GM13976 (cell line): ENCODE data around the gene PPP1R9B.

Experiments used
- DNase-seq: peaks from one replicate; pipeline ENCODE4 v3.0.0; 2012; ENCODE audit warnings: low spot score
- in situ Hi-C: fragments of 300-500 bp; cut with MboI; formaldehyde crosslinking; loops from one replicate; pipeline ENCODE4 v1.12.0; 2022; ENCODE audit warnings: low sequenced_read_pairs, mixed read lengths, inconsistent platforms; ENCODE audit not compliant: unreplicated experiment
- TF ChIP-seq, protein P1 (sequence below): IDR thresholded peaks from 2 replicates; pipeline ENCODE4 v1.5.1; 2012; ENCODE audit warnings: borderline replicate concordance, mild to moderate bottlenecking; ENCODE audit not compliant: insufficient read depth; ENCODE audit errors: extremely low read depth, missing control alignments, control extremely low read depth

PPP1R9B gene

DNA sequence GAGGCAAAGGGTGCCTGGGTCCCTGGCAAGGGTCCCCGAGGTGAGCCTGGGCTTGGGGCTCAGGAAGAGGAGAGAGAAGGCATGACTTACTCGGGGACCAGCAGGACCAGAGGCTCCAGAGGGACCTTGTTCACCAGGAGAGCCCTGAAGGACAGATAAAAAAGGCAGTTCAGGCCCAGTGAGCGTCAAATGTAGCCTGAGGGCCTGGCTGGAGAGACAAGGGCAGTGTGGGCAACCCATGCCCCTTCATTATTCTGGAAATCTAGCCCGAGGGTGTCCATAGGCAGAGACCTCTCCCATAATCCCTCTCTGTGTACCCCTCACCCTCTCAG, 36.9 kb upstream of the PPP1R9B start:
- DNase-seq: no peak
- in situ Hi-C loops: no loop called here
- TF ChIP-seq, protein P1, sequence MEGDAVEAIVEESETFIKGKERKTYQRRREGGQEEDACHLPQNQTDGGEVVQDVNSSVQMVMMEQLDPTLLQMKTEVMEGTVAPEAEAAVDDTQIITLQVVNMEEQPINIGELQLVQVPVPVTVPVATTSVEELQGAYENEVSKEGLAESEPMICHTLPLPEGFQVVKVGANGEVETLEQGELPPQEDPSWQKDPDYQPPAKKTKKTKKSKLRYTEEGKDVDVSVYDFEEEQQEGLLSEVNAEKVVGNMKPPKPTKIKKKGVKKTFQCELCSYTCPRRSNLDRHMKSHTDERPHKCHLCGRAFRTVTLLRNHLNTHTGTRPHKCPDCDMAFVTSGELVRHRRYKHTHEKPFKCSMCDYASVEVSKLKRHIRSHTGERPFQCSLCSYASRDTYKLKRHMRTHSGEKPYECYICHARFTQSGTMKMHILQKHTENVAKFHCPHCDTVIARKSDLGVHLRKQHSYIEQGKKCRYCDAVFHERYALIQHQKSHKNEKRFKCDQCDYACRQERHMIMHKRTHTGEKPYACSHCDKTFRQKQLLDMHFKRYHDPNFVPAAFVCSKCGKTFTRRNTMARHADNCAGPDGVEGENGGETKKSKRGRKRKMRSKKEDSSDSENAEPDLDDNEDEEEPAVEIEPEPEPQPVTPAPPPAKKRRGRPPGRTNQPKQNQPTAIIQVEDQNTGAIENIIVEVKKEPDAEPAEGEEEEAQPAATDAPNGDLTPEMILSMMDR: no peak

DNA sequence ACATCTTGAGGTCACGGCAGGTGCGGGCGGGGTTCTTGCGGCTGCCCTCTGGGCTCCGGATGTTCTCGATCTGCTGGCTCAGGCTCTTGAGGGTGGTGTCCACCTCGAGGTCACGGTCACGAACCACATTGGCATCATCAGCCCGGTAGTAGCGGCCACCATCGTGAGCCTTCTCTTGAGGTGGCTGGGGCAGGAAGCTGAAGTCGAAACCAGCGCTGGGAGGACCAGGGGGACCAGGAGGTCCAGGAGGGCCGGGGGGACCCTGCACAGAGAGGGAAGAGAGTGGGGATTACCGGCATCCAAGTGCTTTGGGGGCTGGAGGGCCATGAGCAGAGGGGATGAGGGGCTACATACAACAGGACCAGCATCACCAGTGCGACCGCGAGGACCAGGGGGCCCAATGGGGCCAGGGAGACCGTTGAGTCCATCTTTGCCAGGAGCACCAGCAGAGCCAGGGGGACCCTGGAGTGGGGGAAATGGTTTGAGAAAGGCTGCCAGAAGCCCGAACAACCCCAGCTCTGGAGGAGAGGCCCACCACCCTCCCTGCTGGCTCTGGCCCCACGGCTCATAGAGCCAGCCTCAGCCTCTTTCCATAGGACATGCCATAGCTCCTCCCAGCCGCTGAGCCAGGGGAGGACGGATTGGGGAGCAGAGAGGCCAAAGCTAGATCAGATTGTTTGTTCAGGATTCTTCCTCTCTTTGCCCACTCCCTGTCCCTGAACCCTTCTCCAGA, 36.4 kb upstream of the PPP1R9B start:
- TF ChIP-seq, protein P1: no peak
- in situ Hi-C loops: no loop called here
- DNase-seq: no peak

DNA sequence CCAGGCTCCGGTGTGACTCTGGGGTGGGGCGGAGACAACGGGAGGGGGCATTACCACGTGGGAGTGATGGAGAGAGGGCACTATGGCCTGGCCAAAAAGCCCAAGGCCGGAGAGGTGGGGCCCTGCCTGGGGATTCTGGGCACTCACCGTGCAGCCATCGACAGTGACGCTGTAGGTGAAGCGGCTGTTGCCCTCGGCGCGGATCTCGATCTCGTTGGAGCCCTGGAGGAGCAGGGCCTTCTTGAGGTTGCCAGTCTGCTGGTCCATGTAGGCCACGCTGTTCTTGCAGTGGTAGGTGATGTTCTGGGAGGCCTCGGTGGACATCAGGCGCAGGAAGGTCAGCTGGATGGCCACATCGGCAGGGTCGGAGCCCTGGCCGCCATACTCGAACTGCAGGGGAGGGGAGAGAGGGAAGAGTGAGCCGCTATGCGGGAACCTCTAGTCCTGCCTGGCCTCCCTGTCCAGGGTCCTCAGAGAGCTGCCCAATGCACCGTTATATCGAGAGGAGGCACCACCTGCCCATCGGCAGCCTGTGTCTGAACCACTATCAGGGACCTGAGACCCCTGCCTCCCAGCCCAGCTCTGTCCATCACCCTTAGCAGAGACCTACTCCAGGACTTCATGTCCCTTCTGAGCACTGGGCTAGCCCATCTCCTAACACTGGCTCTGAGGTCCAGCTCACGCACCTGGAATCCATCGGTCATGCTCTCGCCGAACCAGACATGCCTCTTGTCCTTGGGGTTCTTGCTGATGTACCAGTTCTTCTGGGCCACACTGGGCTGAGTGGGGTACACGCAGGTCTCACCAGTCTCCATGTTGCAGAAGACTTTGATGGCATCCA, 35.4 kb upstream of the PPP1R9B start:
- TF ChIP-seq, protein P1: no peak
- DNase-seq: no peak
- in situ Hi-C loops: no loop called here

DNA sequence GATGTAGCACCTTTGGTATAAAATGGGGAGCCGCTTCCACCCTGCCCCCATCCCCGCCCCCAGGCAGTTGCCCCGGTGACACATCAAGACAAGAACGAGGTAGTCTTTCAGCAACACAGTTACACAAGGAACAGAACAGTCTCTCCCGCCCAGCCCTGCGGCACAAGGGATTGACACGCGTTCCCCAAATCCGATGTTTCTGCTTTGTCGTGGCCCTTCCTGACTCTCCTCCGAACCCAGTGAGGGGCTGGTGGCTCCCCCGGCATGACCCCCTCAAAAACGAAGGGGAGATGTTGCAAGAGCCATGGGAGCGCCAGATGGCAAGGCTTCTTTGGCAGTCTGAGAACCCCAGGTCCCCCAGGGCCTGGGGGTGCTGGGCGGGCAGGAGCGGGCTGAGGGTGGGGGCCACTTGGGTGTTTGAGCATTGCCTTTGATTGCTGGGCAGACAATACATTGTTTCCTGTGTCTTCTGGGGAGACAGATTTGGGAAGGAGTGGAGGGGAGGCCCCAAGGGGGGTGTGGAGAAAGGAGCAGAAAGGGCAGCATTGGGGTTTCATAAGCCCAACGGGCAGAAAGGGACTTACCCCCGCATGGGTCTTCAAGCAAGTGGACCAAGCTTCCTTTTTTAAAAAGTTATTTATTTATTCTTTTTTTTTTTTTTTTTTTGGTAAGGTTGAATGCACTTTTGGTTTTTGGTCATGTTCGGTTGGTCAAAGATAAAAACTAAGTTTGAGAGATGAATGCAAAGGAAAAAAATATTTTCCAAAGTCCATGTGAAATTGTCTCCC, 34.3 kb upstream of the PPP1R9B start:
- in situ Hi-C loops: no loop called here
- TF ChIP-seq, protein P1: no peak
- peak; percentile 57 for DNase-seq

DNA sequence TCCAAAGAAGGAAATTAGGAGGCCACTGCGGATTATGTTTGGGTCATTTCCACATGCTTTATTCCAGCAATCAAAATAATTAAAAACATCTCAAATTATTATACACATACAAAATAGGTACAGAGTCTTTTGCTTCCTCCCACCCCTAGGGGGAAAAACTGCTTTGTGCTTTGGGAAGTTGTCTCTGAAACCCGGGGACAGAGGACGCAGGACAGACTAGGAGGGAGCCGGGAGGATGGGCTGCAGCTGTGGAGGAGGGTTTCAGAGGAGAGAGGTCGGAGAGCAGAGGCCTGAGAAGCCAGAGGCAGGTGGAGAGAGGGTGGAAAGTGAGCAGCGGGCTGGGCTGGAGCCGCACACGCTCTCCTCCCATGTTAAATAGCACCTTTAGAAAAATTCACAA, 33.6 kb upstream of the PPP1R9B start:
- no peak for DNase-seq
- TF ChIP-seq, protein P1: no peak
- in situ Hi-C loops: no loop called here

DNA sequence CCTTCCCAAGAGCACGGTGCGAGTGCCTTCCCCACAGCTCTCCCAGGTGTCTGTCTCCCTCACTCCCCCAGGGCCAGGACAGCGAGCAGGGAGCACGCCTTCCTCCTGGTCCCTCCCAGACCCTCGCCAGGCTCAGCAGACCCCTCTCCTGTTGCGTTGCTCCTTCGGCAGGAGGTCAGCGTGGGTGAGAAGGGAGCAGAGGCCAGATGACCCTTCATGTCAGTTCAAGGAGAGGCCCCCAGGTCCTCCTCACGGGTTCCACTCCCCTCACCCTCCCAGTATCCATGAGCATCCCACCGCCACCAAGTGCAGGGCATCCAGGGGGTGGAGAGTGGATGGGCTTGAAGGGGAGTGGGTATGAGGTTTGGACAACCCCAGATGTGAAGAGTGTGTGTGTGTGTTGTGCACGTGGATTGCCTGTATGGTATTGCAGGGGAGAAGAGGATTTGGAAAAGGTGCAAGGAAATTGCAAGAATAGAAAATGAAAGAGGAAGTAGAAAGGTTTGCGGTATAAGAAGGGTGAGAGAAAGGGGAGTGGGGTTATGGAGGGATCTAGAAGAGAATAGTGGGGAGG, 33.0 kb upstream of the PPP1R9B start:
- peak; percentile 57 for DNase-seq
- TF ChIP-seq, protein P1: no peak
- in situ Hi-C loops: no loop called here
